Neural cell (in vitro differentiated cells): Measurements from ENCODE around the gene FCHSD2.

Source experiments
- CTCF ChIP-seq: fragments of 450-650 bp; IDR thresholded peaks from 2 replicates; pipeline ENCODE4 v1.5.1; 2014; ENCODE audit warnings: antibody characterized with exemption, mild to moderate bottlenecking, moderate library complexity; ENCODE audit not compliant: poor library complexity, severe bottlenecking
- EP300 ChIP-seq: fragments of 450-650 bp; conservative IDR thresholded peaks from 2 replicates; pipeline ENCODE4 v1.6.1; 2014; ENCODE audit warnings: antibody characterized with exemption, mild to moderate bottlenecking, moderate library complexity; ENCODE audit not compliant: poor library complexity, severe bottlenecking
- POLR2AphosphoS5 ChIP-seq: IDR thresholded peaks from 2 replicates; pipeline ENCODE4 v1.6.1; 2012

GRCh38 chr11:72836111-72836510 lies 306.0 kb downstream of the FCHSD2 start:
- TF ChIP-seq CTCF (no peak), POLR2AphosphoS5 (no peak), EP300 (no peak)
